ENCODE results near the gene TMEM100.

Gene TMEM100

DNA sequence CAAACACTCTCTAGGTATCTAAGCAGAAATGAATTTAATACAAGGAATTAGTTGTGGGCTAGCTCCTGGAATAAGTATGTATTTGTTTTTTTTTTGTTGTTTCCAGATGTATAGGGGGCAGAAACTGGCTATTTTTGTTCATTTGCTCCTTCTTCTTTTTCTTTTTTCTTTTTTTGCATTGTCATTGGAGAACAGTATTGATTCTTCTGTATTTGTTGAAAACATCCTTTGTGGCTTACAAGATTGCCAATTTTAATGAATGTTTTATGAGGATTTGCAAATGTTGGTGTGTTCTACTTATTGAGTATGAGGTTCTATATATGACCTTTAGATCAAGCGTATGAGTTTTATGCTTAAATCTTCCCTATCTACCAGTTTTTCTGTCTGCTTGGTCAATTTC is 22.6 kb upstream of the TMEM100 start:
- H3K9ac ChIP-seq (ENCODE audit: low read length), result no peak overlapping the region
- H3K4me1 ChIP-seq (ENCODE audit: low read length), result peaks cover 9% of the 10 kb centered on the region; the same call in 1 of the 2 replicates
- H3K4me2 ChIP-seq (ENCODE audit: low read depth, low read length), result no peak overlapping the region
- no peaks in the 10 kb centered on the region for H3K79me2 ChIP-seq (ENCODE audit: low read length)
- TF ChIP-seq, protein P1, sequence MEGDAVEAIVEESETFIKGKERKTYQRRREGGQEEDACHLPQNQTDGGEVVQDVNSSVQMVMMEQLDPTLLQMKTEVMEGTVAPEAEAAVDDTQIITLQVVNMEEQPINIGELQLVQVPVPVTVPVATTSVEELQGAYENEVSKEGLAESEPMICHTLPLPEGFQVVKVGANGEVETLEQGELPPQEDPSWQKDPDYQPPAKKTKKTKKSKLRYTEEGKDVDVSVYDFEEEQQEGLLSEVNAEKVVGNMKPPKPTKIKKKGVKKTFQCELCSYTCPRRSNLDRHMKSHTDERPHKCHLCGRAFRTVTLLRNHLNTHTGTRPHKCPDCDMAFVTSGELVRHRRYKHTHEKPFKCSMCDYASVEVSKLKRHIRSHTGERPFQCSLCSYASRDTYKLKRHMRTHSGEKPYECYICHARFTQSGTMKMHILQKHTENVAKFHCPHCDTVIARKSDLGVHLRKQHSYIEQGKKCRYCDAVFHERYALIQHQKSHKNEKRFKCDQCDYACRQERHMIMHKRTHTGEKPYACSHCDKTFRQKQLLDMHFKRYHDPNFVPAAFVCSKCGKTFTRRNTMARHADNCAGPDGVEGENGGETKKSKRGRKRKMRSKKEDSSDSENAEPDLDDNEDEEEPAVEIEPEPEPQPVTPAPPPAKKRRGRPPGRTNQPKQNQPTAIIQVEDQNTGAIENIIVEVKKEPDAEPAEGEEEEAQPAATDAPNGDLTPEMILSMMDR (IDR thresholded peaks at IDR 0.05; ENCODE audit: low read length), result no peak
- TF ChIP-seq EZH2 (optimal IDR thresholded peaks at IDR 0.05; ENCODE audit: low read depth, low read length), result no peak
- TF ChIP-seq EZH2phosphoT487 (IDR thresholded peaks at IDR 0.05; ENCODE audit: low read length), result no peak
- no peaks in the 10 kb centered on the region for H3F3A ChIP-seq (ENCODE audit: insufficient read depth, low read length)
- H3K36me3 ChIP-seq (replicated peaks; ENCODE audit: insufficient read depth, low read length), result no peaks in the 10 kb centered on the region
- no peak overlapping the region for H3K4me3 ChIP-seq (ENCODE audit: low read length)
- H3K27ac ChIP-seq (ENCODE audit: low read length), result no peak overlapping the region
- H2AFZ ChIP-seq (ENCODE audit: low read length), result no peak overlapping the region
- H3K27me3 ChIP-seq (replicated peaks; ENCODE audit: insufficient read depth, low read length), result no peaks in the 10 kb centered on the region
- DNase-seq, result no peak
- H3K9me3 ChIP-seq (replicated peaks; ENCODE audit: insufficient read depth, low read length), result no peaks in the 10 kb centered on the region
- no peaks in the 10 kb centered on the region for H3K9me2 ChIP-seq (replicated peaks; ENCODE audit: insufficient read depth, low read length)
- no peaks in the 10 kb centered on the region for H4K20me1 ChIP-seq (ENCODE audit: insufficient read depth, low read length)

DNA sequence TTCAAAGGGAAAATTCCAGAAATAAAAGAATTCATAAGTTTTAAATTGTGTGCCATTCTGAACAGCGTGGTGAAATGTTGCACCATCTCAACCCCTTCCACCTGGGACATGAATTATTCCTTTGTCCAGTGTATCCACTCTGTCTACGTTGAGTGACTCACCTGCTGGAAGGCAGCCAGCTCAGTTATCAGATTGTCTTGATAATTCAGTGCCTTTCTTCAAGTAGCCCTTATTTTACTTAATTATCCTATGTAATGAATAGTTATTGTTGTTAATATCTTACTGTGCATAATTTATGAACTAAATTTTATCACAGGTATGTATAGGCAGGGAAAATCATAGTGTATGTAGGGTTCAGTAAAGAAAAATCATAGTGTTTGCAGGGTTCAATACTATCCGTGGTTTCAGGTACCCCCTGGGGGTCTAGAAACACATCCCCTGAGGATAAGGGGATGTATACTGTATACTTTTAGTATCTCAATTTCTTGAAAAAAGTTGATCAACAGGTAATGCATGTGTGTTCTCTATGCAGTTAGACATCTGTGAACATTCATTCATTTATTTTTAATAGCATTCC is 20.5 kb upstream of the TMEM100 start:
- Histone ChIP-seq H3K9me2 (replicated peaks; ENCODE audit: insufficient read depth, low read length) (no peaks in the 10 kb centered on the region), H3K9me3 (replicated peaks; ENCODE audit: insufficient read depth, low read length) (no peaks in the 10 kb centered on the region), H3K27ac (ENCODE audit: low read length) (no peak overlapping the region), H3K79me2 (ENCODE audit: low read length) (no peaks in the 10 kb centered on the region), H3K4me1 (ENCODE audit: low read length) (peaks cover 9% of the 10 kb centered on the region; the same call in 1 of the 2 replicates), H3F3A (ENCODE audit: insufficient read depth, low read length) (no peaks in the 10 kb centered on the region), H3K36me3 (replicated peaks; ENCODE audit: insufficient read depth, low read length) (no peaks in the 10 kb centered on the region), H3K4me3 (ENCODE audit: low read length) (no peak overlapping the region; the same call in 1 of the 2 replicates), H3K27me3 (replicated peaks; ENCODE audit: insufficient read depth, low read length) (no peaks in the 10 kb centered on the region), H3K4me2 (ENCODE audit: low read depth, low read length) (peak overlapping the region; percentile 53), H4K20me1 (ENCODE audit: insufficient read depth, low read length) (no peaks in the 10 kb centered on the region), H2AFZ (ENCODE audit: low read length) (0 out of 2 replicates have a peak overlapping the region, but pooled peaks have one; percentile 7), H3K9ac (ENCODE audit: low read length) (no peak overlapping the region)
- TF ChIP-seq EZH2phosphoT487 (IDR thresholded peaks at IDR 0.05; ENCODE audit: low read length) (no peak), EZH2 (optimal IDR thresholded peaks at IDR 0.05; ENCODE audit: low read depth, low read length) (no peak)
- TF ChIP-seq, protein P1 (IDR thresholded peaks at IDR 0.05; ENCODE audit: low read length), result no peak
- no peak for DNase-seq

DNA sequence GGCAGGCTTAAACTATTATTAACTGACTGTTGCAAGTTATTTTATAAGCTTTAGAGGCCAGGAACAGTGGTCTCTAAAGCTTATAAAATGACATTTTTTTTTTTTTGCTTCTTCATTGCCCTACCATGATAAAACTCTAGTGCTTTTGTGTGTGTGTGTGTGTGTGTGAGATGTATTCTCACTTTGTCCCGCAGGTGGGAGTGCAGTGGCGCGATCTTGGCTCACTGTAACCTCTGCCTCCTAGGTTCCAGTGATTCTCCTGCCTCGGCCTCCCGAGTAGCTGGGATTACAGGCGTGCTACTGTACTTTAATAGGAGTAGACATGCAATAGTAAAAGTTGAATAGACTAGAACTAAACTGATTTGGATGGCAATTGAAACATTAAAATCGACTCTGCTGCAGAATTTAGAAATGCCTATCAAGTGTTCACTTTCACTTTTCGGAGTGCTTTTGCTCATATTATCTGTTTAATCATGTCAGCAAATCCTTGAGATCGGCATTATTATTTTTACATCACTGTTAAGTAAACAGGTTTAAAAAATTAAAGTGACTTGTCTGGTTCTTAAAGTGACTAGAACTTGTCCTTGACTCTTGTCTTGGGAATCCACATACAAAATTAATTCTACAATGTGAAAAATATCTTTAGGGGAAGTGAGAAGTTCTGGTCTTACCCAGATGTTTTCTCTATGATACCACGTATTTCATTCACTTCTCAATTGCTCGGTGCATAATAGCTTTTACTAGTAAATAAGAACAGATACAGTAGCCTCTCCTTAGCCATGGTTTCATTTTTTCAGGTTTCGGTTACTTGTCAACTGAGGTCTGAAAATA is 19.8 kb upstream of the TMEM100 start:
- no peak for TF ChIP-seq EZH2phosphoT487 (IDR thresholded peaks at IDR 0.05; ENCODE audit: low read length)
- TF ChIP-seq, protein P1 (IDR thresholded peaks at IDR 0.05; ENCODE audit: low read length), result no peak
- TF ChIP-seq EZH2 (optimal IDR thresholded peaks at IDR 0.05; ENCODE audit: low read depth, low read length), result no peak
- Histone ChIP-seq H3K9me3 (replicated peaks; ENCODE audit: insufficient read depth, low read length) (no peaks in the 10 kb centered on the region), H3K27me3 (replicated peaks; ENCODE audit: insufficient read depth, low read length) (no peaks in the 10 kb centered on the region), H4K20me1 (ENCODE audit: insufficient read depth, low read length) (no peaks in the 10 kb centered on the region), H3F3A (ENCODE audit: insufficient read depth, low read length) (no peaks in the 10 kb centered on the region), H3K79me2 (ENCODE audit: low read length) (no peaks in the 10 kb centered on the region), H3K4me1 (ENCODE audit: low read length) (peaks cover 9% of the 10 kb centered on the region; the same call in 1 of the 2 replicates), H3K27ac (ENCODE audit: low read length) (no peak overlapping the region), H3K9ac (ENCODE audit: low read length) (no peak overlapping the region), H3K36me3 (replicated peaks; ENCODE audit: insufficient read depth, low read length) (no peaks in the 10 kb centered on the region), H3K9me2 (replicated peaks; ENCODE audit: insufficient read depth, low read length) (no peaks in the 10 kb centered on the region), H3K4me3 (ENCODE audit: low read length) (no peak overlapping the region; the same call in 1 of the 2 replicates), H2AFZ (ENCODE audit: low read length) (0 out of 2 replicates have a peak overlapping the region, but pooled peaks have one; percentile 7), H3K4me2 (ENCODE audit: low read depth, low read length) (peak overlapping the region; percentile 53)
- DNase-seq, result peak; percentile 45

Data from MM.1S (cell line).